Neural cell (in vitro differentiated cells): Measurements from ENCODE around the gene SAV1. TPM values are rescaled to one million over a fixed set of nuclear protein-coding genes. Genes with fewer than 3 reads are reported as not detected.

ENCODE experiments used
- H2AFZ ChIP-seq: fragments of 200-600, 300-800 bp; sonication (generic), shearing (Covaris generic); 2 replicates; pipeline ENCODE4 v1.6.0; 2014; ENCODE audit warnings: low read depth, mild to moderate bottlenecking, antibody characterized with exemption, low read length, moderate library complexity
- H3F3A ChIP-seq: fragments of 200-600 bp; shearing (Covaris generic); 2 replicates; pipeline ENCODE4 v1.6.1; 2016; ENCODE audit warnings: mild to moderate bottlenecking, moderate library complexity, mixed read lengths, antibody characterized with exemption, low read length; ENCODE audit not compliant: insufficient read depth, poor library complexity, severe bottlenecking
- H3K27ac ChIP-seq: fragments of 200-600, 300-800 bp; sonication (generic), shearing (Covaris generic); 2 replicates; pipeline ENCODE4 v1.5.1; 2014; ENCODE audit warnings: mild to moderate bottlenecking, low read length, moderate library complexity
- H3K27me3 ChIP-seq: fragments of 300-800, 200-600 bp; sonication (generic), shearing (Covaris generic); 2 replicates; pipeline ENCODE4 v1.6.0; 2014; ENCODE audit warnings: mild to moderate bottlenecking, low read depth, low read length, moderate library complexity; ENCODE audit not compliant: insufficient read depth
- H3K36me3 ChIP-seq: fragments of 300-800, 200-600 bp; sonication (generic), shearing (Covaris generic); 2 replicates; pipeline ENCODE4 v1.5.1; 2014; ENCODE audit warnings: mild to moderate bottlenecking, antibody characterized with exemption, low read length, moderate library complexity; ENCODE audit not compliant: insufficient read depth
- H3K4me2 ChIP-seq: fragments of 300-800, 200-600 bp; sonication (generic), shearing (Covaris generic); 2 replicates; pipeline ENCODE4 v1.6.0; 2014; ENCODE audit warnings: mild to moderate bottlenecking, low read length
- H3K4me3 ChIP-seq: fragments of 300-800, 200-600 bp; sonication (generic), shearing (Covaris generic); 2 replicates; pipeline ENCODE4 v1.5.1; 2014; ENCODE audit warnings: mild to moderate bottlenecking, low read length, moderate library complexity
- H3K79me2 ChIP-seq: fragments of 200-600 bp; shearing (Covaris generic); replicated peaks from 2 replicates; pipeline ENCODE4 v1.6.0; 2014; ENCODE audit warnings: mild to moderate bottlenecking, low read length, moderate library complexity; ENCODE audit not compliant: insufficient read depth
- H3K9ac ChIP-seq: fragments of 300-800, 200-600 bp; sonication (generic), shearing (Covaris generic); 2 replicates; pipeline ENCODE4 v1.6.1; 2016; ENCODE audit warnings: mild to moderate bottlenecking, low read length, mixed read lengths
- H3K9me2 ChIP-seq: fragments of 200-600 bp; shearing (Covaris generic); 2 replicates; pipeline ENCODE4 v1.6.1; 2016; ENCODE audit warnings: mild to moderate bottlenecking, low read length, mixed read lengths; ENCODE audit not compliant: insufficient read depth
- H3K9me3 ChIP-seq: fragments of 200-600, 300-800 bp; sonication (generic), shearing (Covaris generic); 2 replicates; pipeline ENCODE4 v1.6.1; 2016; ENCODE audit warnings: mild to moderate bottlenecking, mixed run types, low read length, moderate library complexity, mixed read lengths
- H4K20me1 ChIP-seq: fragments of 200-600 bp; shearing (Covaris generic); 2 replicates; pipeline ENCODE4 v1.6.1; 2016; ENCODE audit warnings: mild to moderate bottlenecking, mixed run types; ENCODE audit not compliant: insufficient read depth
- CTCF ChIP-seq: fragments of 450-650 bp; IDR thresholded peaks from 2 replicates; pipeline ENCODE4 v1.5.1; 2014; ENCODE audit warnings: antibody characterized with exemption, mild to moderate bottlenecking, moderate library complexity; ENCODE audit not compliant: poor library complexity, severe bottlenecking
- EP300 ChIP-seq: fragments of 450-650 bp; conservative IDR thresholded peaks from 2 replicates; pipeline ENCODE4 v1.6.1; 2014; ENCODE audit warnings: antibody characterized with exemption, mild to moderate bottlenecking, moderate library complexity; ENCODE audit not compliant: poor library complexity, severe bottlenecking
- EZH2 ChIP-seq: fragments of 200-600, 300-800 bp; shearing (Covaris generic), sonication (generic); IDR thresholded peaks from 2 replicates; pipeline ENCODE4 v1.6.1; 2014; ENCODE audit warnings: antibody characterized with exemption, low read length, borderline replicate concordance, mild to moderate bottlenecking; ENCODE audit not compliant: insufficient read depth, poor library complexity, severe bottlenecking
- MXI1 ChIP-seq: fragments of 450-650 bp; conservative IDR thresholded peaks from 2 replicates; pipeline ENCODE4 v1.6.1; 2014; ENCODE audit warnings: antibody characterized with exemption, mild to moderate bottlenecking; ENCODE audit not compliant: poor library complexity, severe bottlenecking
- POLR2AphosphoS5 ChIP-seq: IDR thresholded peaks from 2 replicates; pipeline ENCODE4 v1.6.1; 2012
- REST ChIP-seq: IDR thresholded peaks from 2 replicates; pipeline ENCODE4 v1.6.1; 2012; ENCODE audit warnings: borderline replicate concordance
- TAF1 ChIP-seq: IDR thresholded peaks from 2 replicates; pipeline ENCODE4 v1.6.1; 2012; ENCODE audit warnings: low read depth
- polyA plus RNA-seq: library from polyadenylated mRNA; depleted of rRNA; stranded (reverse); fragments of >200 nt; gene quantifications from 2 replicates; pipeline ENCODE4 v1.2.3, GENCODE V29; 2014

The SAV1 gene
- polyA plus RNA-seq, 1 donor from 2014 or later, result 4.9 TPM

GRCh38 chr14:50647753-50648152 lies 20.4 kb downstream of the SAV1 start:
- Histone ChIP-seq H3F3A (no peaks in the 10 kb centered on the region), H3K4me3 (no peak overlapping the region), H3K9me2 (no peaks in the 10 kb centered on the region), H3K27me3 (no peaks in the 10 kb centered on the region), H3K27ac (no peak overlapping the region), H3K9me3 (no peaks in the 10 kb centered on the region), H4K20me1 (no peaks in the 10 kb centered on the region), H2AFZ (no peak overlapping the region), H3K4me2 (no peak overlapping the region), H3K79me2 (no peaks in the 10 kb centered on the region), H3K9ac (no peak overlapping the region), H3K36me3 (no peaks in the 10 kb centered on the region)
- no peak for TF ChIP-seq POLR2AphosphoS5

- H3K4me3 ChIP-seq, result no peak overlapping the region
- H3K27me3 ChIP-seq, result no peaks in the 10 kb centered on the region
- H3F3A ChIP-seq, result no peaks in the 10 kb centered on the region
- no peaks in the 10 kb centered on the region for H3K9me2 ChIP-seq
- TF ChIP-seq EZH2 (no peak), MXI1 (no peak), TAF1 (no peak), EP300 (no peak), REST (no peak), POLR2AphosphoS5 (no peak), CTCF (no peak)
- no peaks in the 10 kb centered on the region for H3K36me3 ChIP-seq
- no peaks in the 10 kb centered on the region for H4K20me1 ChIP-seq
- no peak overlapping the region for H2AFZ ChIP-seq
- H3K4me2 ChIP-seq, result no peak overlapping the region
- H3K79me2 ChIP-seq, result no peaks in the 10 kb centered on the region
- no peaks in the 10 kb centered on the region for H3K9me3 ChIP-seq
- H3K27ac ChIP-seq, result no peak overlapping the region
- H3K9ac ChIP-seq, result no peak overlapping the region
These were observed 20.8 kb downstream of the SAV1 start for GRCh38 chr14:50647282-50647681.

- TF ChIP-seq POLR2AphosphoS5 (no peak), CTCF (no peak), EP300 (no peak), REST (no peak), EZH2 (no peak)
- Histone ChIP-seq H3K4me3 (no peak overlapping the region), H3K27ac (no peak overlapping the region), H3K9me3 (no peaks in the 10 kb centered on the region), H3K9ac (no peak overlapping the region), H2AFZ (no peak overlapping the region), H3K79me2 (no peaks in the 10 kb centered on the region), H3F3A (no peaks in the 10 kb centered on the region), H3K9me2 (no peaks in the 10 kb centered on the region), H4K20me1 (no peaks in the 10 kb centered on the region), H3K4me2 (no peak overlapping the region), H3K27me3 (no peaks in the 10 kb centered on the region), H3K36me3 (no peaks in the 10 kb centered on the region)
These were observed 33.0 kb downstream of the SAV1 start for GRCh38 chr14:50635141-50635540.
